Measurements from ENCODE around the gene ECT2.
"Not testable (repeated sequence)": the region's sequence is repeated elsewhere in the genome, so short reads cannot be mapped to it uniquely, and the experiment has no call there.

ECT2 gene

DNA sequence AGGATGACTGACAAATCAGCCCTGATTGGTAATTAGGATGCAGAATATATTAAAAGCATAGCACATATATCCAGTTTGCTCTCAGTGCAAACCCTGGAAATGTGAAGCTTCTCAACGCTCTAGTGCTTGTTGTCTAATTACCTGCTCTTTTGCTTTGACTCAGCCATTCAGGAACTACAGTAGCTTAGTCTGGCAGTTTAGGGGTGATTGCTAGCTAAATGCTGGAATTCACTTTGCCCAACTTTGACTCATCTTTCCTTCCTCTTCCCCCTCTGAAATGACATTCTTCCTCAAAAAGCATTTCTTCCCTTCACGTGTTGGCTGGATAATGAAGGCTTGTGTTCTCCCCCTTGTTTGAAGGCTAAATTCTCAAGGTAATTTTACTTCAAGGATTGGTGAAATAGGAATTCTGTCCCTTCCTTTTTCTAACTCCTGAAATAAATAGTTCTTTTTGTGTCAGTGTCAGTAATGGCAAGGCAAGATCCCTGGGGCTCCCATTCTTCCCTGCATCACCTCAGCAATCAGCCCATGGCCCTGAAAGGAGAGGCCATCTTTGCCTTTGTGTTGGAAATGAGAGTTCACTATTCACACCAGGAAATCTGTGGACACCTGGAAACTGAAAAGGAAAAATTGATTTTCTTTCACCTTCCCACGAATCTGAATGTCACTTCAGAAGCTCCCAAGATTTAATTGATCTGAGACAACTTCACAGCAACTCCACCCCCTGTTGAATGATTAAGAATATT, 103.6 kb downstream of the ECT2 start:
- Histone ChIP-seq H3K4me1 (ENCODE audit: control insufficient read depth, insufficient read depth, low read length) (no peaks in the 10 kb centered on the region; the same call in 1 of the 2 replicates), H3K9me3 (ENCODE audit: control insufficient read depth, insufficient read depth, low read length) (no peaks in the 10 kb centered on the region), H3K4me3 (ENCODE audit: low read length) (no peak overlapping the region), H3K27me3 (ENCODE audit: control insufficient read depth, insufficient read depth, low read length) (peaks cover 1% of the 10 kb centered on the region; the same call in 1 of the 2 replicates), H3K36me3 (ENCODE audit: control insufficient read depth, insufficient read depth, low read length) (no peaks in the 10 kb centered on the region), H3K27ac (ENCODE audit: low read length) (no peak overlapping the region)
- DNase-seq (ENCODE audit: low read depth, low spot score), result no peak
- no CpG with 5 or more reads among the region's 3 CpGs for WGBS (ENCODE audit: insufficient coverage, insufficient read length)

DNA sequence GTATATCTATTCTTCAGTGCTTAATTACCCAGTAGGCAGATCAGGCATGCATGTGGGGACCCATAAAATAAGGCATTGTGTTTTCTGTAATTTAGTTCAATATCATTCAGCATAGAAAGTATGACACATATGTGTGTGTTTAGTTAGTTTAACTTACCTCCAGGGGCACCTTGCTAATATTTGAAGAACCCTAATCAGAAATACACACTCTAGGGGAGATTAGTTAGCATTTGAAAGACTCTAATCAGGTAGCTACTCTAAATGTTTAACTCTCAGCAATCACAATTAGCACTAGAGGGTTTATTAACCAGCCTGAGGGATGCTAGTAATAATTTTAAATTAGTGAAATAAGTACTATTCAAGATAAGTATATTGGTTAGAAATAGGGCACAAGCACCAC, 104.5 kb downstream of the ECT2 start:
- Histone ChIP-seq H3K4me3 (ENCODE audit: low read length) (no peak overlapping the region), H3K36me3 (ENCODE audit: control insufficient read depth, insufficient read depth, low read length) (no peaks in the 10 kb centered on the region), H3K27me3 (ENCODE audit: control insufficient read depth, insufficient read depth, low read length) (peaks cover 1% of the 10 kb centered on the region; the same call in 1 of the 2 replicates), H3K9me3 (ENCODE audit: control insufficient read depth, insufficient read depth, low read length) (no peaks in the 10 kb centered on the region), H3K4me1 (ENCODE audit: control insufficient read depth, insufficient read depth, low read length) (no peaks in the 10 kb centered on the region; the same call in 1 of the 2 replicates), H3K27ac (ENCODE audit: low read length) (no peak overlapping the region)
- no peak for DNase-seq (ENCODE audit: low read depth, low spot score)

DNA sequence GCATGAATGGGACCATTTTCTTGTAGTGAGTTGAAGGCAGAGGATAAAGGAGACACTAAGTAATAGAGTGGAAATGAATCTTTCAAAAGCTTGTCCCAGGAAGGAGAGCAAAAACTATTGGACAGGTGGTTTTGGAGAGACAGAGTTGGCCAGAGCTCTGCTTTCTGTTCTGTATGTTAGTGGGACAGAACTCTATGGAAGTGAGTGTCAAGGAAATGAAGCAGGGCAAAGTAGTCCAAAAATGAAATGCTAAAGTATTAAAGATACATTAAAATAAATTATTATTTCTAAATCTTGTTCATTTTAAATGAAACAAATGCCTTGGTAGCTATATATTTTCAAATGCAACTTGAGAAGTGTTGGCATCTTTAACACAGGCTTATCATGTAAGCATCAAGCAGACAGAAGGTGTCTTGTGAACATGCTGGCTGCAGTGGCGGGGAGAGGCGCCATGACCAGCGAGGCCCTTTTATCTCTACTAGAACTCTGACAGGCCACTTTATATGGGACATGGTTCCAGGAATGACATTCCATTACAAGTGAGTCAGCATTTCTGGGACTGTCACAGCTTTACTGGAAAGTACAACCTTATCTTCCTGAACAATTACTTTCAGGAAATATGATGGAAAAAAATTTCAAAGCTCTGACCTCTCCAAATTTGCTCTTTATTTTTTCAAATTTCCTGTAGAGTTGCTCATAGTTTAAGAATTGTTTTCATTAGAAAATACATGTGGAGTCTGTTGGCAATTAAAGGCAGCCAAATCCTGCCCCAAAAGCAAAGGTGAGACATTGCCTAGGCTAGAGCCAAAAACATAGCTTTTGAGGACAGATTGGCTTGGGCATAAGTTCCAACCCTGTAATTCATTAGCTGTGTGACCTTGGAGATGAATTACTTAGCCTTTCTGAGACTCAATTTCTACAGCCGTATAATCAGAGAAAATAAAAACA, 106.5 kb downstream of the ECT2 start:
- no peak overlapping the region for H3K4me3 ChIP-seq (ENCODE audit: low read length)
- no peaks in the 10 kb centered on the region; the same call in 1 of the 2 replicates for H3K4me1 ChIP-seq (ENCODE audit: control insufficient read depth, insufficient read depth, low read length)
- H3K27me3 ChIP-seq (ENCODE audit: control insufficient read depth, insufficient read depth, low read length), result peaks cover 1% of the 10 kb centered on the region; the same call in 1 of the 2 replicates
- no peak for DNase-seq (ENCODE audit: low read depth, low spot score)
- WGBS (ENCODE audit: insufficient coverage, insufficient read length), result no CpG with 5 or more reads among the region's 4 CpGs
- H3K36me3 ChIP-seq (ENCODE audit: control insufficient read depth, insufficient read depth, low read length), result no peaks in the 10 kb centered on the region
- no peak overlapping the region for H3K27ac ChIP-seq (ENCODE audit: low read length)
- H3K9me3 ChIP-seq (ENCODE audit: control insufficient read depth, insufficient read depth, low read length), result no peaks in the 10 kb centered on the region

DNA sequence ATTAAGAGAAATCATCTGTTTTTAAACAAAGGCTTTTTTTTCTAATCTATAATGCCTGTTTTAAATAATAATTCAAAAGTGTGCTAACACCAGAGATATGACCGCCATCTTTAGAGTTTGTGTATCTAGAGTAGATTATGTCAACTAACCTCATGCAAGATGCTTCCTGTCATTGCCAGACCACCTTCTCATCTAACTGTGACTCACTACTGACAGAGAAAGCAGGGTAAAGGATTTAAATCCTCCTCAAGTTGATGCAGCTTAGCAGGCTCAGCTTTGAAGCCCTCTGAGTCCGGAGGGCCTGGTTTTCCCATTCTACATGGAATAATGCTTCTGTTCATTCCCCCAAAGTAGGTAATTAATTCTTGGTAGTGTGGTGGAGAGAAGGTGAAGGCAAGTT, 108.5 kb downstream of the ECT2 start:
- no peaks in the 10 kb centered on the region for H3K9me3 ChIP-seq (ENCODE audit: control insufficient read depth, insufficient read depth, low read length)
- H3K4me3 ChIP-seq (ENCODE audit: low read length), result no peak overlapping the region
- H3K27me3 ChIP-seq (ENCODE audit: control insufficient read depth, insufficient read depth, low read length), result peaks cover 1% of the 10 kb centered on the region; the same call in 1 of the 2 replicates
- no peaks in the 10 kb centered on the region; the same call in 1 of the 2 replicates for H3K4me1 ChIP-seq (ENCODE audit: control insufficient read depth, insufficient read depth, low read length)
- no peaks in the 10 kb centered on the region for H3K36me3 ChIP-seq (ENCODE audit: control insufficient read depth, insufficient read depth, low read length)
- WGBS (ENCODE audit: insufficient coverage, insufficient read length), result no CpG with 5 or more reads among the region's 2 CpGs
- no peak overlapping the region for H3K27ac ChIP-seq (ENCODE audit: low read length)
- no peak for DNase-seq (ENCODE audit: low read depth, low spot score)

DNA sequence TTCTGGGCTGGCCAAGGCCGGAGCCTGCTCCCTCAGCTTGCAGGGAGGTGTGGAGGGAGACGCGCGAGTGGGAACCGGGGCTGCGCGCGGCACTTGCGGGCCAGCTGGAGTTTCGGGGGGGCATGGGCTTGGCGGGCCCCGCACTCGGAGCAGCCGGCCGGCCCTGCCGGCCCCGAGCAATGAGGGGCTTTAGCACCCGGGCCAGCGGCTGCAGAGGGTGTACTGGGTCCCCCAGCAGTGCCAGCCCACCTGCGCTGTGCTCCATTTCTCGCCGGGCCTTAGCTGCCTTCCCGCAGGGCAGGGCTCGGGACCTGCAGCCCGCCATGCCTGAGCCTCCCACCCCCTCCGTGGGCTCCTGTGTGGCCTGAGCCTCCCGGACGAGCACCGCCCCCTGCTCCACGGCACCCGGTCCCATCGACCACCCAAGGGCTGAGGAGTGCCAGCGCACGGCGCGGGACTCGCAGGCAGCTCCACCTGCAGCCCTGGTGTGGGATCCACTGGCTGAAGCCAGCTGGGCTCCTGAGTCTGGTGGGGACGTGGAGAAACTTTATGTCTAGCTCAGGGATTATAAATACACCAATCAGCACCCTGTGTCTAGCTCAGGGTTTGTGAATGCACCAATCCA, 116.3 kb downstream of the ECT2 start:
- H3K9me3 ChIP-seq (ENCODE audit: control insufficient read depth, insufficient read depth, low read length); DNase-seq (ENCODE audit: low read depth, low spot score); H3K4me3 ChIP-seq (ENCODE audit: low read length); H3K4me1 ChIP-seq (ENCODE audit: control insufficient read depth, insufficient read depth, low read length); H3K27me3 ChIP-seq (ENCODE audit: control insufficient read depth, insufficient read depth, low read length); H3K27ac ChIP-seq (ENCODE audit: low read length); H3K36me3 ChIP-seq (ENCODE audit: control insufficient read depth, insufficient read depth, low read length): not testable (repeated sequence)
- WGBS (ENCODE audit: insufficient coverage, insufficient read length), result no CpG with 5 or more reads among the region's 38 CpGs

DNA sequence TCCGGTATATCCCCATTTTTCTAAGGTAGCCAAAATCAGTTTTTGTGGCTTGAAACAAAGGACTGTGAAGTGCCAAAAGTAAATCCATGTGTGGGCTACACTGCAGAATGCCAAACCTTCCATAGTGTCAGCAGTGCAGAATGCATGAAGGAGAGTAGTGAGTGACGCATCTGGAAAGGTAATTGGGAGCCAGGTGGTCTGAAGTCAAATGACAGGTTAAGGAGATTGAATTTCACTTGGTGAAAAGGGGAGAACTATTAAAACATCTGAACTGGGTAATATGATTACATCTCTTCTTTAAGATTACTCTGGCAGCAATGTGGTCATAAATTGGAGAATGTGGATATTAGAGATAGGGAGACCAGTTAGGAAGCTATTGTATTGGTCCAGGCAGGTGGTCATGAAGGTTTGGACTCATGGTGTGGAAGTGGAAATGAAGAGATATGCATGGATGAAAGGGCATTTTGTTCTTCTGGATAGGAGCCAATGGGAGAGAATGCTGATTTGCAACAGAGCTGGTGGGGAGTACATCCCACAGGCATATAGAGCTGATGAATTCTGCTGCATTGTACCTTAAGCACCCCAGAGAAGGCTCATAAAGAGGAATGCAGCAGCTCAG, 118.2 kb downstream of the ECT2 start:
- H3K4me3 ChIP-seq (ENCODE audit: low read length), result no peak overlapping the region
- H3K27ac ChIP-seq (ENCODE audit: low read length), result no peak overlapping the region
- H3K27me3 ChIP-seq (ENCODE audit: control insufficient read depth, insufficient read depth, low read length), result no peaks in the 10 kb centered on the region
- no peaks in the 10 kb centered on the region for H3K36me3 ChIP-seq (ENCODE audit: control insufficient read depth, insufficient read depth, low read length)
- no peaks in the 10 kb centered on the region for H3K4me1 ChIP-seq (ENCODE audit: control insufficient read depth, insufficient read depth, low read length)
- WGBS (ENCODE audit: insufficient coverage, insufficient read length), result no CpG with 5 or more reads among the region's 2 CpGs
- DNase-seq (ENCODE audit: low read depth, low spot score), result no peak
- no peaks in the 10 kb centered on the region for H3K9me3 ChIP-seq (ENCODE audit: control insufficient read depth, insufficient read depth, low read length)

DNA sequence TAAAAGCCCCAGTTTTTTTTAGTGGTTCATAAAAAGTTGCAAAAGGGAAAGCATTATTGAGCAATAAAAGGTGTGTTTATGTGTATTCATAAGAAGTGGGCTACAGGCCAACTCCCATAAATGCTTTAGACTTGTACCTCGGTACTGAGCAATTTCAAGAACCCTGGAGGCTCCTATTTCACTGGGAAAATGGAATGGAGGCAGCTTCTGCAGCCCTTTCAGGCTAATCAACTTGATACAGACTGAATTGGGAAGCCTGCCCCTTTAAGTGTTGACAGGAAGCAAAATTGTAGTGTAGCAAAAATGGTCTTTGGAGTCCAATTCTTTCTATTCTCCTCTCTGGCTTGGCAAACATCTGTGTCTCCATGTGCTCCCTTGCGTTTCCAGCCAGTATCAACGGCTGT, 118.8 kb downstream of the ECT2 start:
- Histone ChIP-seq H3K36me3 (ENCODE audit: control insufficient read depth, insufficient read depth, low read length) (no peaks in the 10 kb centered on the region), H3K27me3 (ENCODE audit: control insufficient read depth, insufficient read depth, low read length) (no peaks in the 10 kb centered on the region), H3K4me3 (ENCODE audit: low read length) (no peak overlapping the region), H3K4me1 (ENCODE audit: control insufficient read depth, insufficient read depth, low read length) (no peaks in the 10 kb centered on the region), H3K9me3 (ENCODE audit: control insufficient read depth, insufficient read depth, low read length) (no peaks in the 10 kb centered on the region), H3K27ac (ENCODE audit: low read length) (no peak overlapping the region)
- no CpG with 5 or more reads among the region's 3 CpGs for WGBS (ENCODE audit: insufficient coverage, insufficient read length)
- DNase-seq (ENCODE audit: low read depth, low spot score), result no peak

DNA sequence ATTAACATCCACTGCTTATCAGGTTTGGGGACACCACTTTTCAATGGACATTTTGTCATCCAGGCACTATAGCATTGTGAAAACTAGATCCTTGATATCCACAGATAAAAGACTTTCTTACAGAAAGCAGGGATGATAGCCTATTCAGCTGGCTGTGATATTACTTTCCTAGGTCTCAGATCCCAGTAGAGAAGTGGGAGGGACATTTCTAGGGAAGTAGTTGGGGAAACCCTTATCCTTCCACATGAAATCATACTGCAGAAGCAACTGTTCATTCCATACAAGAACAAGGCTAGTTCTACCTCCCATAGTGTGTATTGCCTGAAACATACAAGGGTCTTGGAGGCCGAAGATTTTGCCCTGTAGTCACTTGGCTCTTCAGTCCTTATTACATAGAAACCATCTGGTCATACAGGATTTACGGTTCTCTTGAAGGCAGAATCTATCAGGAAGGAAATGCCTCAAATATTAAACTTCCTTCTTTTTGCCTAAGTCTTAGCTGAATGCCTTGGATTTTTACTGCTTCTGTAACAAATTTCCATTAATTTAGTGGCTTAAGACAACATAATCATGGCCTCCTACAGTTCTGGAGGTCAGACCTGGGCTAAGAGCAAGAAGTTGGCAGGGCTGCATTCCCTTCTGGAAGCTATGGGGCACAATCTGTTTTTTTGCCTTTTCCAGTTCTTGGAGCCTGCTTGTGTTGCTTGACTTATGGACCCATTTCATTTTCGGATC, 119.4 kb downstream of the ECT2 start:
- Histone ChIP-seq H3K4me1 (ENCODE audit: control insufficient read depth, insufficient read depth, low read length) (no peaks in the 10 kb centered on the region), H3K9me3 (ENCODE audit: control insufficient read depth, insufficient read depth, low read length) (no peaks in the 10 kb centered on the region), H3K4me3 (ENCODE audit: low read length) (no peak overlapping the region), H3K27me3 (ENCODE audit: control insufficient read depth, insufficient read depth, low read length) (no peaks in the 10 kb centered on the region), H3K36me3 (ENCODE audit: control insufficient read depth, insufficient read depth, low read length) (no peaks in the 10 kb centered on the region), H3K27ac (ENCODE audit: low read length) (no peak overlapping the region)
- DNase-seq (ENCODE audit: low read depth, low spot score), result no peak
- no CpG with 5 or more reads among the region's 3 CpGs for WGBS (ENCODE audit: insufficient coverage, insufficient read length)
